Caco-2 (cell line): ENCODE data around the gene SLC25A39. TPM values are rescaled to one million over a fixed set of nuclear protein-coding genes. Genes with fewer than 3 reads are reported as not detected.
A peak's percentile ranks its signal among the peaks of the same experiment; 100 is the strongest.

Experiments
- BruUV-seq: library from RNA; stranded (reverse); fragments of 400-500 nt; replicated peaks from 2 replicates; lab custom pipeline; 2021; lab: Mats Ljungman, UMichigan
- CTCF ChIA-PET: fragments of 300-600 bp; sonication (Branson Sonifier 250); formaldehyde crosslinking; loops from one replicate; lab custom pipeline; 2022; ENCODE audit warnings: antibody characterized with exemption; lab: Charles Lee
- POLR2A ChIA-PET: fragments of 300-600 bp; sonication (Branson Sonifier 250); formaldehyde crosslinking; loops from one replicate; lab custom pipeline; 2022; ENCODE audit warnings: antibody characterized with exemption; lab: Charles Lee
- DNase-seq, 2 experiments: peaks; one replicate each; pipeline versions ENCODE4 v3.0.0 to v3.0.0-alpha.2; 2020 to 2022
- H3K27me3 ChIP-seq: replicated peaks from 2 replicates; pipeline ENCODE4 v1.6.0; 2011; ENCODE audit warnings: low read length; ENCODE audit not compliant: control insufficient read depth, insufficient read depth
- H3K36me3 ChIP-seq: 2 replicates; pipeline ENCODE4 v1.5.1; 2011; ENCODE audit warnings: low read length; ENCODE audit not compliant: control insufficient read depth, insufficient read depth
- H3K4me1 ChIP-seq: fragments of 250-450 bp; sonication (Bioruptor Pico); 2 replicates; pipeline ENCODE4 v1.5.1; 2020; ENCODE audit warnings: mild to moderate bottlenecking
- H3K4me3 ChIP-seq: 2 replicates; pipeline ENCODE4 v1.5.1; 2011; ENCODE audit warnings: low read depth, mild to moderate bottlenecking, control low read depth, low read length
- H3K9me3 ChIP-seq: fragments of 250-450 bp; sonication (Bioruptor Pico); 2 replicates; pipeline ENCODE4 v1.5.1; 2020; ENCODE audit warnings: mild to moderate bottlenecking, moderate library complexity
- H3K27ac Mint-ChIP-seq: one replicate; pipeline ENCODE4 v1.8.0; 2022; ENCODE audit warnings: mixed read lengths; ENCODE audit not compliant: unreplicated experiment
- H3K27me3 Mint-ChIP-seq: one replicate; pipeline ENCODE4 v1.8.0; 2022; ENCODE audit warnings: mixed read lengths; ENCODE audit not compliant: insufficient read depth, unreplicated experiment
- H3K36me3 Mint-ChIP-seq: one replicate; pipeline ENCODE4 v1.8.0; 2022; ENCODE audit warnings: mild to moderate bottlenecking, mixed read lengths; ENCODE audit not compliant: insufficient read depth, unreplicated experiment
- H3K4me1 Mint-ChIP-seq: one replicate; pipeline ENCODE4 v1.8.0; 2022; ENCODE audit warnings: low read depth, mixed read lengths; ENCODE audit not compliant: unreplicated experiment
- H3K4me3 Mint-ChIP-seq: one replicate; pipeline ENCODE4 v1.8.0; 2022; ENCODE audit warnings: mild to moderate bottlenecking, moderate library complexity, mixed read lengths; ENCODE audit not compliant: unreplicated experiment
- H3K9me3 Mint-ChIP-seq: one replicate; pipeline ENCODE4 v1.8.0; 2022; ENCODE audit warnings: mixed read lengths; ENCODE audit not compliant: unreplicated experiment
- intact Hi-C: fragments of 100-400 bp; cut with micrococcal nuclease; formaldehyde crosslinking; loops from one replicate; pipeline ENCODE4 v1.10.0; 2022; ENCODE audit not compliant: unreplicated experiment
- total RNA-seq: library from RNA; stranded (reverse); gene quantifications from 2 replicates; pipeline ENCODE4 v1.2.3, GENCODE V29; 2022
- TF ChIP-seq, protein P1 (sequence below), 2 experiments: fragments of 200-600 bp in 1 of 2; IDR thresholded peaks; 1 replicate in 1 of 2; 2 replicates in 1 of 2; pipeline versions ENCODE4 v1.5.1 to v1.8.0; 2011 to 2022; ENCODE audit warnings: antibody characterized with exemption in 1 of 2, control low read depth in 1 of 2, inconsistent platforms in 1 of 2, low read depth in 1 of 2, low read length in 1 of 2, mild to moderate bottlenecking in 1 of 2, moderate library complexity in 1 of 2; ENCODE audit not compliant: insufficient read depth in 1 of 2, severe bottlenecking in 1 of 2, unreplicated experiment in 1 of 2

SLC25A39 gene
- total RNA-seq, 1 experiment from 2014 or later, result 155 TPM

DNA sequence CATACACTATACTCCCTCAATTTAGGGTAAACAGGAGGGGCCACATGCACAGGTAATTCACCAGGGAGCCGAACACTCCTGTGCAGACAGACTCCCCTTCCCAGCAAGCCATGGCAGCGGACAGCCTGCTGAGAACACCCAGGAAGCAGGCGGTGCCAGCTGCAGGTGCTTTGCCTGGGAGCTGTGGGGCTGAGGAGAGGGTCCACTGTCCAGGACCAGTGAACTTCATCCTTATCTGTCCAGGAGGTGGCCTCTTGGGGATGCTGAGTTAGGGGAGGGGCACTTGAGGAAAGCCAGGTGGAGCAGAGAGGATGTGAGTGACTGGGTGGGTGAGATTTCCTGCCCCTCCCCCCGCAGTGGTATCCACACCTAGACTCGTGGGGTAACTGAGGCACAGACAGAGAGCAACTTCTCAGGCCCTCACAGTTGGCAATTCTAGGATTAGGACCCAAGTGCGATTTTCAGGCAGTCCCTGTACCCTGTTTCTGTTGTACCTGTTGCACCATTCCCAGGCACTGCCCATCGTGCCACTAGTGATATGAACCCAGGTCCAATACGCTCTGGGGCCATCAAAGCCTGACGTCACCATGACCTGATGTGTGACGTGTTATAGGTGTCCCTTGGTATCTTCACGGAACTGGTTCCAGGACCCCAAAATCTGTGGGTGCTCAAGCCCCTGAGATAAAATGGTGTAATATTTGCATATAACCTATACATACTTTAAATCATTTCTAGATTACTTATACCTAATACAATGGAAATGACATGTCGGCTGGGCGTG, 21.6 kb upstream of the SLC25A39 start:
- TF ChIP-seq, protein P1, sequence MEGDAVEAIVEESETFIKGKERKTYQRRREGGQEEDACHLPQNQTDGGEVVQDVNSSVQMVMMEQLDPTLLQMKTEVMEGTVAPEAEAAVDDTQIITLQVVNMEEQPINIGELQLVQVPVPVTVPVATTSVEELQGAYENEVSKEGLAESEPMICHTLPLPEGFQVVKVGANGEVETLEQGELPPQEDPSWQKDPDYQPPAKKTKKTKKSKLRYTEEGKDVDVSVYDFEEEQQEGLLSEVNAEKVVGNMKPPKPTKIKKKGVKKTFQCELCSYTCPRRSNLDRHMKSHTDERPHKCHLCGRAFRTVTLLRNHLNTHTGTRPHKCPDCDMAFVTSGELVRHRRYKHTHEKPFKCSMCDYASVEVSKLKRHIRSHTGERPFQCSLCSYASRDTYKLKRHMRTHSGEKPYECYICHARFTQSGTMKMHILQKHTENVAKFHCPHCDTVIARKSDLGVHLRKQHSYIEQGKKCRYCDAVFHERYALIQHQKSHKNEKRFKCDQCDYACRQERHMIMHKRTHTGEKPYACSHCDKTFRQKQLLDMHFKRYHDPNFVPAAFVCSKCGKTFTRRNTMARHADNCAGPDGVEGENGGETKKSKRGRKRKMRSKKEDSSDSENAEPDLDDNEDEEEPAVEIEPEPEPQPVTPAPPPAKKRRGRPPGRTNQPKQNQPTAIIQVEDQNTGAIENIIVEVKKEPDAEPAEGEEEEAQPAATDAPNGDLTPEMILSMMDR (IDR thresholded peaks at IDR 0.05; ENCODE audit: insufficient read depth in 1 of 2, low read depth in 1 of 2, low read length in 1 of 2, severe bottlenecking in 1 of 2, unreplicated experiment in 1 of 2), result no peak
- no TSS peak for BruUV-seq
- Mint-ChIP-seq H3K9me3 (no peaks in the 10 kb centered on the region), H3K4me3 (peak overlapping the region; percentile 90), H3K27ac (peak overlapping the region; percentile 90), H3K27me3 (peaks cover under 1% of the 10 kb centered on the region), H3K4me1 (peaks cover 15% of the 10 kb centered on the region), H3K36me3 (peaks cover 12% of the 10 kb centered on the region)
- CTCF ChIA-PET, result interaction anchor here (0.6 to 1.9 kb wide), 12 partner anchors 14 to 178 kb away, joined by 3 to 10 read pairs (median 4); partner anchors contain the start of gene FAM171A2
- Histone ChIP-seq H3K4me1 (0 out of 2 replicates have a peak, but pooled peaks cover 6% of the 10 kb centered on the region), H3K4me3 (peak overlapping the region; percentile 69), H3K27me3 (no peaks in the 10 kb centered on the region), H3K36me3 (peaks cover 2% of the 10 kb centered on the region; the same call in 1 of the 2 replicates), H3K9me3 (no peaks in the 10 kb centered on the region)
- DNase-seq, result no peak
- POLR2A ChIA-PET, result interaction anchor here (0.6 to 1.5 kb wide), 3 partner anchors 15 to 161 kb away, joined by 3 to 4 read pairs (median 4); no protein-coding TSS in a partner anchor
- intact Hi-C loops, result no loop called here

- Histone ChIP-seq H3K9me3 (no peaks in the 10 kb centered on the region), H3K4me3 (peak overlapping the region; percentile 69), H3K27me3 (no peaks in the 10 kb centered on the region), H3K4me1 (0 out of 2 replicates have a peak, but pooled peaks cover 6% of the 10 kb centered on the region), H3K36me3 (no peaks in the 10 kb centered on the region)
- TSS peak; percentile 70 for BruUV-seq
- no peaks in the 10 kb centered on the region for H3K9me3 Mint-ChIP-seq
- ChIA-PET CTCF (interaction anchor here (0.6 to 1.9 kb wide), 13 partner anchors 13 to 177 kb away, joined by 3 to 10 read pairs (median 4); partner anchors contain the start of genes FAM171A2 and SLC25A39), POLR2A (interaction anchor here (0.6 to 1.5 kb wide), 4 partner anchors 13 to 160 kb away, joined by 3 to 4 read pairs (median 4); no protein-coding TSS in a partner anchor)
- DNase-seq, result peak; percentile 72
- H3K4me3 Mint-ChIP-seq, result peak overlapping the region; percentile 90
- TF ChIP-seq, protein P1 (IDR thresholded peaks at IDR 0.05; ENCODE audit: insufficient read depth in 1 of 2, low read depth in 1 of 2, low read length in 1 of 2, severe bottlenecking in 1 of 2, unreplicated experiment in 1 of 2), result peak; percentile 57 to 69
- peaks cover 3% of the 10 kb centered on the region for H3K27me3 Mint-ChIP-seq
- intact Hi-C loops, result loop anchor here (1.0 kb wide), 1 partner anchor 14 kb away; no protein-coding TSS in a partner anchor
- H3K36me3 Mint-ChIP-seq, result peaks cover 12% of the 10 kb centered on the region
- H3K27ac Mint-ChIP-seq, result peak overlapping the region; percentile 90
- H3K4me1 Mint-ChIP-seq, result peaks cover 22% of the 10 kb centered on the region
Measured at GRCh38 chr17:44345454-44346026, 20.9 kb upstream of the SLC25A39 start.
